HepG2 (cell line): ENCODE results near the gene OLR1. TPM values are rescaled to one million over a fixed set of nuclear protein-coding genes. Genes with fewer than 3 reads are reported as not detected.

Experiments used
- EED ChIP-seq: sonication (generic); formaldehyde crosslinking; IDR thresholded peaks from 2 replicates; pipeline ENCODE4 v1.5.0; 2020; ENCODE audit warnings: mild to moderate bottlenecking, missing genetic modification reagents
- FOSL1 ChIP-seq: sonication (generic); formaldehyde crosslinking; IDR thresholded peaks from 2 replicates; pipeline ENCODE4 v1.9.0; 2021; ENCODE audit warnings: missing genetic modification reagents, borderline replicate concordance
- FOSL2 ChIP-seq: sonication (generic); formaldehyde crosslinking; IDR thresholded peaks from 2 replicates; pipeline ENCODE4 v1.4.0; 2020; ENCODE audit warnings: missing genetic modification reagents
- GLI4 ChIP-seq: sonication (generic); formaldehyde crosslinking; IDR thresholded peaks from 2 replicates; pipeline ENCODE4 v1.5.1; 2020; ENCODE audit warnings: missing genetic modification reagents, mild to moderate bottlenecking, moderate library complexity, borderline replicate concordance
- GTF2F1 ChIP-seq: fragments of 150-350 bp; IDR thresholded peaks from 2 replicates; pipeline ENCODE4 v1.6.1; 2014; ENCODE audit warnings: low read length
- LCORL ChIP-seq, 2 experiments: fragments of 450-650 bp in 1 of 2; sonication (generic) in 1 of 2; formaldehyde crosslinking in 1 of 2; IDR thresholded peaks; 2 replicates each; pipeline versions ENCODE4 v1.5.0 to v1.6.1; 2017 to 2020; ENCODE audit warnings: antibody characterized with exemption in 1 of 2, missing genetic modification reagents in 1 of 2
- MBNL3 ChIP-seq: fragments of 250-450 bp; sonication (Bioruptor Pico); conservative IDR thresholded peaks from 2 replicates; pipeline ENCODE4 v1.8.0; 2022; ENCODE audit warnings: mild to moderate bottlenecking, inconsistent platforms
- MED8 ChIP-seq: sonication (generic); formaldehyde crosslinking; IDR thresholded peaks from 2 replicates; pipeline ENCODE4 v1.8.1; 2023; ENCODE audit warnings: mild to moderate bottlenecking, missing genetic modification reagents; ENCODE audit not compliant: insufficient replicate concordance
- NR1H2 ChIP-seq: sonication (generic); formaldehyde crosslinking; IDR thresholded peaks from 2 replicates; pipeline ENCODE4 v1.8.1; 2022; ENCODE audit warnings: low read depth, missing genetic modification reagents, borderline replicate concordance
- RFX5 ChIP-seq: IDR thresholded peaks from 2 replicates; pipeline ENCODE4 v1.6.1; 2011; ENCODE audit warnings: low read depth, low read length, improper control_type of control experiment
- SALL2 ChIP-seq: sonication (generic); formaldehyde crosslinking; IDR thresholded peaks from 2 replicates; pipeline ENCODE4 v1.8.1; 2023; ENCODE audit warnings: mild to moderate bottlenecking, missing genetic modification reagents, inconsistent platforms
- SPEN ChIP-seq: sonication (generic); formaldehyde crosslinking; IDR thresholded peaks from 2 replicates; pipeline ENCODE4 v1.5.1; 2020; ENCODE audit warnings: low read depth, mild to moderate bottlenecking, missing genetic modification reagents
- TARDBP ChIP-seq: sonication (generic); formaldehyde crosslinking; IDR thresholded peaks from 2 replicates; pipeline ENCODE4 v1.8.0; 2022; ENCODE audit warnings: mild to moderate bottlenecking, missing genetic modification reagents
- ZIK1 ChIP-seq: sonication (generic); formaldehyde crosslinking; IDR thresholded peaks from 2 replicates; pipeline ENCODE4 v1.5.0; 2020; ENCODE audit warnings: mild to moderate bottlenecking, low read depth, missing genetic modification reagents, borderline replicate concordance
- ZNF557 ChIP-seq: sonication (generic); formaldehyde crosslinking; IDR thresholded peaks from 2 replicates; pipeline ENCODE4 v1.4.0; 2020; ENCODE audit warnings: missing genetic modification reagents
- ZNF619 ChIP-seq: sonication (generic); formaldehyde crosslinking; IDR thresholded peaks from 2 replicates; pipeline ENCODE4 v1.4.0; 2020; ENCODE audit warnings: mild to moderate bottlenecking, missing genetic modification reagents
- polyA plus RNA-seq, 8 experiments: library from polyadenylated mRNA; depleted of rRNA in 3 of 8; stranded (reverse) in 7 of 8; unstranded in 1 of 8; fragments of >200 nt; fragmentation: Illumina TruSeq in 4 of 8; extraction: Trizol in 4 of 8; gene quantifications; 2 replicates each; pipeline versions ENCODE4 v1.2.1 to v1.2.3, GENCODE V29; 2011 to 2016; ENCODE audit warnings: low read depth in 4 of 8, missing spikeins in 1 of 8, mixed read lengths in 1 of 8; ENCODE audit not compliant: insufficient read depth in 1 of 8
- total RNA-seq, 5 experiments: library from RNA; depleted of rRNA; stranded (reverse); fragments of >200 nt; fragmentation: Illumina TruSeq; extraction: Trizol; gene quantifications; 2 replicates each; pipeline ENCODE4 v1.2.3, GENCODE V29; 2016; ENCODE audit warnings: low read depth in 1 of 5
- TF ChIP-seq, protein P1 (sequence below): sonication (generic); formaldehyde crosslinking; IDR thresholded peaks from 2 replicates; pipeline ENCODE4 v1.4.0; 2020; ENCODE audit warnings: missing genetic modification reagents
- TF ChIP-seq, protein P2 (sequence below): sonication (generic); formaldehyde crosslinking; IDR thresholded peaks from 2 replicates; pipeline ENCODE4 v1.5.1; 2020; ENCODE audit warnings: missing genetic modification reagents, mild to moderate bottlenecking, borderline replicate concordance
- TF ChIP-seq, protein P3 (sequence below): sonication (generic); formaldehyde crosslinking; IDR thresholded peaks from 2 replicates; pipeline ENCODE4 v1.4.0; 2020; ENCODE audit warnings: missing genetic modification reagents
- TF ChIP-seq, protein P4 (sequence below): IDR thresholded peaks from 2 replicates; pipeline ENCODE4 v1.6.1; 2016; ENCODE audit warnings: missing biosample characterization, missing genetic modification reagents, low read depth

OLR1 gene
- total and polyA plus RNA-seq, 2 of the 13 experiments (the other 11 are each of a cell fraction or from before 2014, with no cell fraction given) = not detected

DNA sequence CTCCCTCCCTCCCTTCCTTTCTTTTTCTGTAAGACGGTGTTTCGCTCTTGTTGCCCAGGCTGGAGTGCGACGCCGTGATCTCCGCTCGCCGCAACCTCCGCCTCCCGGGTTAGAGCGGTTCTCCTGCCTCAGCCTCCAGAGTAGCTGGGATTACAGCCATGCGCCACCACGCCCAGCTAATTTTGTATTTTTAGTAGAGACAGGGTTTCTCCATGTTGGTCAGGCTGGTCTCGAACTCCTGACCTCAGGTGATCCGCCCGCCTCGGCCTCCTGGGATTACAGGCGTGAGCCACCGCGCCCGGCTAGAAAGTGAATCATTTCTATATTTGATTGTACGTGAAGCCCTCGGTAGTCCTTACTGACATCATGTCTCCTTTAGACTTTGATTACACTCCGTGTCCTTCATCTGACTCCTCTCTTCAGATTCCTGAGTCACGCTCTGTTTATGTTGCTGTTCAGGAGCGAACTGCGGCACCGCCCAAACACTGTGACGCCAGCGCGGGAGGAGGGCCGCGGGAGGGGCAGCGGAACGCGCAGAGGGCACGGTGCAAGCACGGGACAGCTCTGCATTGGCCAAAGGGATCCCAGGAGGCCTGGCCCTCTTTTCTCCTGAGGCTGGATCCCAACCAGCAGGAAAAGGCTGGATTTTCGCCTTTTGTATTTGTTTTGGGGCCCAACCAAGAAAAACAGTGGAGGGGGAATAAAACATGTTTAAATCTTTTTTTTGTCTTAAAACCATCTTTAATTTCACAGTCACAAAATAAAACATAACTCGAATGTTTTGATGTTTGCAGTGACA is 40.2 kb upstream of the OLR1 start (continued):
- TF ChIP-seq, protein P1, sequence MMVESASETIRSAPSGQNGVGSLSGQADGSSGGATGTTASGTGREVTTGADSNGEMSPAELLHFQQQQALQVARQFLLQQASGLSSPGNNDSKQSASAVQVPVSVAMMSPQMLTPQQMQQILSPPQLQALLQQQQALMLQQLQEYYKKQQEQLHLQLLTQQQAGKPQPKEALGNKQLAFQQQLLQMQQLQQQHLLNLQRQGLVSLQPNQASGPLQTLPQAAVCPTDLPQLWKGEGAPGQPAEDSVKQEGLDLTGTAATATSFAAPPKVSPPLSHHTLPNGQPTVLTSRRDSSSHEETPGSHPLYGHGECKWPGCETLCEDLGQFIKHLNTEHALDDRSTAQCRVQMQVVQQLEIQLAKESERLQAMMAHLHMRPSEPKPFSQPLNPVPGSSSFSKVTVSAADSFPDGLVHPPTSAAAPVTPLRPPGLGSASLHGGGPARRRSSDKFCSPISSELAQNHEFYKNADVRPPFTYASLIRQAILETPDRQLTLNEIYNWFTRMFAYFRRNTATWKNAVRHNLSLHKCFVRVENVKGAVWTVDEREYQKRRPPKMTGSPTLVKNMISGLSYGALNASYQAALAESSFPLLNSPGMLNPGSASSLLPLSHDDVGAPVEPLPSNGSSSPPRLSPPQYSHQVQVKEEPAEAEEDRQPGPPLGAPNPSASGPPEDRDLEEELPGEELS (CRISPR knock-in tag) = peak; percentile 70
- TF ChIP-seq, protein P2, sequence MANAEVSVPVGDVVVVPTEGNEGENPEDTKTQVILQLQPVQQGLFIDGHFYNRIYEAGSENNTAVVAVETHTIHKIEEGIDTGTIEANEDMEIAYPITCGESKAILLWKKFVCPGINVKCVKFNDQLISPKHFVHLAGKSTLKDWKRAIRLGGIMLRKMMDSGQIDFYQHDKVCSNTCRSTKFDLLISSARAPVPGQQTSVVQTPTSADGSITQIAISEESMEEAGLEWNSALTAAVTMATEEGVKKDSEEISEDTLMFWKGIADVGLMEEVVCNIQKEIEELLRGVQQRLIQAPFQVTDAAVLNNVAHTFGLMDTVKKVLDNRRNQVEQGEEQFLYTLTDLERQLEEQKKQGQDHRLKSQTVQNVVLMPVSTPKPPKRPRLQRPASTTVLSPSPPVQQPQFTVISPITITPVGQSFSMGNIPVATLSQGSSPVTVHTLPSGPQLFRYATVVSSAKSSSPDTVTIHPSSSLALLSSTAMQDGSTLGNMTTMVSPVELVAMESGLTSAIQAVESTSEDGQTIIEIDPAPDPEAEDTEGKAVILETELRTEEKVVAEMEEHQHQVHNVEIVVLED (CRISPR knock-in tag) = peak; percentile 50; the same call in 1 of the 2 replicates
- TF ChIP-seq GTF2F1 (no peak), ZIK1 (no peak; the same call in 1 of the 2 replicates), ZNF557 (CRISPR knock-in tag) (no peak), GLI4 (CRISPR knock-in tag) (no peak), MED8 (CRISPR knock-in tag) (no peak), ZNF619 (CRISPR knock-in tag) (no peak), LCORL (IDR thresholded peaks at IDR 0.05) (no peak), LCORL (CRISPR knock-in tag; IDR thresholded peaks at IDR 0.05) (peak; percentile 71; the same call in 1 of the 2 replicates), EED (CRISPR knock-in tag) (no peak), NR1H2 (CRISPR knock-in tag) (no peak), TARDBP (peak; percentile 62; the same call in 1 of the 2 replicates), MBNL3 (CRISPR knock-in tag) (no peak), SPEN (CRISPR knock-in tag) (peak; percentile 73; the same call in 1 of the 2 replicates), FOSL2 (peak; percentile 88), SALL2 (CRISPR knock-in tag) (no peak), FOSL1 (CRISPR knock-in tag) (no peak), RFX5 (0 out of 2 replicates have a peak, but pooled peaks have one; percentile 25)
- TF ChIP-seq, protein P3, sequence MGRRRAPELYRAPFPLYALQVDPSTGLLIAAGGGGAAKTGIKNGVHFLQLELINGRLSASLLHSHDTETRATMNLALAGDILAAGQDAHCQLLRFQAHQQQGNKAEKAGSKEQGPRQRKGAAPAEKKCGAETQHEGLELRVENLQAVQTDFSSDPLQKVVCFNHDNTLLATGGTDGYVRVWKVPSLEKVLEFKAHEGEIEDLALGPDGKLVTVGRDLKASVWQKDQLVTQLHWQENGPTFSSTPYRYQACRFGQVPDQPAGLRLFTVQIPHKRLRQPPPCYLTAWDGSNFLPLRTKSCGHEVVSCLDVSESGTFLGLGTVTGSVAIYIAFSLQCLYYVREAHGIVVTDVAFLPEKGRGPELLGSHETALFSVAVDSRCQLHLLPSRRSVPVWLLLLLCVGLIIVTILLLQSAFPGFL (CRISPR knock-in tag) = no peak
- TF ChIP-seq, protein P4, sequence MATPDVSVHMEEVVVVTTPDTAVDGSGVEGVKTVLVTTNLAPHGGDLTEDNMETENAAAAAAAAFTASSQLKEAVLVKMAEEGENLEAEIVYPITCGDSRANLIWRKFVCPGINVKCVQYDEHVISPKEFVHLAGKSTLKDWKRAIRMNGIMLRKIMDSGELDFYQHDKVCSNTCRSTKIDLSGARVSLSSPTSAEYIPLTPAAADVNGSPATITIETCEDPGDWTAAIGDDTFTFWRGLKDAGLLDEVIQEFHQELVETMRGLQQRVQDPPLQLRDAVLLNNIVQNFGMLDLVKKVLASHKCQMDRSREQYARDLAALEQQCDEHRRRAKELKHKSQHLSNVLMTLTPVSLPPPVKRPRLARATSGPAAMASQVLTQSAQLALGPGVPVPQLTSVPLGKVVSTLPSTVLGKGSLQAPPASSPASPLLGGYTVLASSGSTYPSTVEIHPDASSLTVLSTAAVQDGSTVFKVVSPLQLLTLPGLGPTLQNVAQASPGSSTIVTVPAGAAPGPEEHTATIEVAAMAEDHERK (CRISPR knock-in tag) = peak; percentile 9; the same call in 1 of the 2 replicates
